SU-DHL-6 (cell line): ENCODE data around the gene B3GNT8.

Source experiments
- H2AFZ ChIP-seq: fragments of 200-600 bp; sonication (generic); 2 replicates; pipeline ENCODE4 v1.6.1; 2014; ENCODE audit warnings: low read depth, mild to moderate bottlenecking, moderate library complexity, mixed read lengths, antibody characterized with exemption, low read length; ENCODE audit not compliant: severe bottlenecking
- H3F3A ChIP-seq: fragments of 200-600 bp; shearing (Covaris generic); 2 replicates; pipeline ENCODE4 v1.6.0; 2016; ENCODE audit warnings: antibody characterized with exemption, mild to moderate bottlenecking; ENCODE audit not compliant: insufficient read depth
- H3K27ac ChIP-seq: fragments of 200-600 bp; sonication (generic); 2 replicates; pipeline ENCODE4 v1.5.1; 2016; ENCODE audit warnings: low read depth, mild to moderate bottlenecking, low read length, moderate library complexity, mixed read lengths
- H3K27me3 ChIP-seq: fragments of 200-600 bp; sonication (generic), shearing (Covaris generic); 2 replicates; pipeline ENCODE4 v1.6.0; 2014; ENCODE audit warnings: mild to moderate bottlenecking, low read length
- H3K36me3 ChIP-seq: fragments of 200-600 bp; sonication (generic); 2 replicates; pipeline ENCODE4 v1.6.1; 2014; ENCODE audit warnings: mild to moderate bottlenecking, low read length, mixed read lengths
- H3K4me2 ChIP-seq: fragments of 300-600, 200-600 bp; shearing (Covaris generic), sonication (generic); 2 replicates; pipeline ENCODE4 v1.6.0; 2014; ENCODE audit warnings: low read length, low read depth, mild to moderate bottlenecking; ENCODE audit not compliant: poor library complexity, severe bottlenecking
- H3K4me3 ChIP-seq: fragments of 200-600 bp; sonication (generic); 2 replicates; pipeline ENCODE4 v1.5.1; 2014; ENCODE audit warnings: antibody characterized with exemption, low read length, mild to moderate bottlenecking, mixed read lengths; ENCODE audit not compliant: insufficient read depth, poor library complexity, severe bottlenecking
- H3K79me2 ChIP-seq: fragments of 200-600 bp; sonication (generic); 2 replicates; pipeline ENCODE4 v1.6.1; 2014; ENCODE audit warnings: mild to moderate bottlenecking, low read length, moderate library complexity; ENCODE audit not compliant: insufficient read depth
- H3K9ac ChIP-seq: fragments of 200-600 bp; sonication (generic); 2 replicates; pipeline ENCODE4 v1.7.0; 2014; ENCODE audit warnings: mild to moderate bottlenecking, low read length
- H3K9me2 ChIP-seq: fragments of 200-600 bp; sonication (generic); replicated peaks from 2 replicates; pipeline ENCODE4 v1.6.1; 2014; ENCODE audit warnings: low read length; ENCODE audit not compliant: insufficient read depth
- H3K9me3 ChIP-seq: fragments of 200-600 bp; sonication (generic); 2 replicates; pipeline ENCODE4 v1.6.1; 2014; ENCODE audit warnings: low read length, mixed read lengths; ENCODE audit not compliant: insufficient read depth
- H4K20me1 ChIP-seq: fragments of 200-600 bp; sonication (generic); 2 replicates; pipeline ENCODE4 v1.6.1; 2014; ENCODE audit warnings: low read depth, mild to moderate bottlenecking, antibody characterized with exemption, low read length, moderate library complexity, mixed read lengths
- CTCF ChIP-seq: fragments of 200-600 bp; sonication (generic); IDR thresholded peaks from one replicate; pipeline ENCODE4 v1.5.1; 2017; ENCODE audit warnings: antibody characterized with exemption, mild to moderate bottlenecking, low read length, moderate library complexity; ENCODE audit not compliant: insufficient read depth, poor library complexity, severe bottlenecking
- EZH2phosphoT487 ChIP-seq: fragments of 200-600 bp; sonication (generic), shearing (Covaris generic); conservative IDR thresholded peaks from 2 replicates; pipeline ENCODE4 v1.6.1; 2018; ENCODE audit warnings: mild to moderate bottlenecking, antibody characterized with exemption, low read length, moderate library complexity, mixed read lengths

B3GNT8 gene

GRCh38 chr19:41421973-41422372 lies 5.2 kb downstream of the B3GNT8 start:
- no peaks in the 10 kb centered on the region for H3F3A ChIP-seq
- H4K20me1 ChIP-seq = no peaks in the 10 kb centered on the region
- no peak overlapping the region for H3K4me3 ChIP-seq
- H3K9ac ChIP-seq = no peak overlapping the region
- no peaks in the 10 kb centered on the region for H3K9me3 ChIP-seq
- no peaks in the 10 kb centered on the region for H3K27me3 ChIP-seq
- no peak overlapping the region for H2AFZ ChIP-seq
- H3K36me3 ChIP-seq = no peaks in the 10 kb centered on the region
- no peak for TF ChIP-seq EZH2phosphoT487
- no peak for TF ChIP-seq CTCF
- no peak overlapping the region for H3K4me2 ChIP-seq
- no peaks in the 10 kb centered on the region for H3K9me2 ChIP-seq
- H3K79me2 ChIP-seq = no peaks in the 10 kb centered on the region
- no peak overlapping the region for H3K27ac ChIP-seq

- Histone ChIP-seq H3K79me2 (no peaks in the 10 kb centered on the region), H3K9ac (no peak overlapping the region), H3K27me3 (no peaks in the 10 kb centered on the region), H3K9me2 (no peaks in the 10 kb centered on the region), H3K27ac (no peak overlapping the region), H3K4me2 (no peak overlapping the region), H3K36me3 (no peaks in the 10 kb centered on the region), H2AFZ (no peak overlapping the region), H3F3A (no peaks in the 10 kb centered on the region), H3K9me3 (no peaks in the 10 kb centered on the region), H4K20me1 (no peaks in the 10 kb centered on the region), H3K4me3 (no peak overlapping the region)
- TF ChIP-seq CTCF (no peak), EZH2phosphoT487 (no peak)
These were observed 5.9 kb downstream of the B3GNT8 start for GRCh38 chr19:41421314-41421713.

- no peaks in the 10 kb centered on the region for H3K79me2 ChIP-seq
- no peaks in the 10 kb centered on the region for H3K27me3 ChIP-seq
- no peak overlapping the region for H3K9ac ChIP-seq
- H3K4me3 ChIP-seq = no peak overlapping the region
- no peaks in the 10 kb centered on the region for H3K36me3 ChIP-seq
- no peak for TF ChIP-seq CTCF
- H4K20me1 ChIP-seq = no peaks in the 10 kb centered on the region
- no peaks in the 10 kb centered on the region for H3K9me3 ChIP-seq
- H3K27ac ChIP-seq = no peak overlapping the region
- H3F3A ChIP-seq = no peaks in the 10 kb centered on the region
- no peak overlapping the region for H2AFZ ChIP-seq
- no peaks in the 10 kb centered on the region for H3K9me2 ChIP-seq
- H3K4me2 ChIP-seq = no peak overlapping the region
These were observed 6.9 kb downstream of the B3GNT8 start for GRCh38 chr19:41420101-41420880.
